Stimulated activated CD4-positive, alpha-beta T cell treated with anti-CD3 and anti-CD28 coated beads, Interleukin-1b, Interleukin-23, amount 100 ng/mL, for 48 hours (primary cell): Measurements from ENCODE around the gene ARMH2.

Experiments used
- DNase-seq: peaks from one replicate; pipeline ENCODE4 v3.0.0-alpha.2; 2020

ARMH2 gene

DNA sequence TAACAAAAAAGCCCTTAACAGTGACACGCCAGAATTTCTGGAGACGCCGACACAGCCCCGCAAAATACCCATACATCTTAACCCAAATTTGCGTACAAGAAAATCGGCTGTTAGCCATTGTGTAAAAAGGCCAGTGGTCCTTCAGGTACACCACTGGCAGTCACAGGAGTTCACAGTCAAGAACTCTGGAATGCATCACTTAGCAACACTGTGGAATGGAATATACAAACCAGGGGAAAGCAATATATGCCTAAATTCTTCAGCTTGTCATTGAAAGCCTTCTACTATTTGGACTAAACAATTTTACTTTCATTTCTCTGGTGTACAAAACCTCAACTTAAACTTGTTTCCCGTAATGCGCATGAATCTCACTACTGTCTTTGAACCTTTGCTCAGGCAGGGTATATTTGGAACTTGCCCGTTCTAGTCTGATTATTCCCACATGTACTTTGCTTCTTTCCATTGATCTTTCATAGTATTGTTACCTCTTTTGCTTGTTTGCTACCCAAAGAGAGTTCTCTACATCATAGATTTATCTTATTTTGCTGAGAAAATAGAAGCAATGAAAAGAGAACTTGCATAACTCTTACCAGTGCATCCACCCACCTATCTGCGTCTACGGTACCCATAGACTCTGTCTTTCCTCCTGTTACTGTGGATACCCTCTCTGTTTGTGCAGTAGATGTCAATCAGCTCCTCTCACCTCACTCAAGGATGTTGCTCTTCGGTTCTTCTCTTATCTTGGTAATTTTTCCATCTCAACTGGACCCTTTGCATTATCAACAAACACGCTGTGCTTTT, at the start of gene ARMH2:
Gene ARMH2 (minus strand): TSS at position 178 of the 801 bp plus-strand sequence. CDS start 60 bp downstream, at position 118.
- DNase-seq, result no peak

- DNase-seq, result no peak
Measured at GRCh38 chr6:24848461-24848860, 49.7 kb upstream of the ARMH2 start.

GRCh38 chr6:24847402-24847801, 48.7 kb upstream of the ARMH2 start:
- DNase-seq, result no peak

DNA sequence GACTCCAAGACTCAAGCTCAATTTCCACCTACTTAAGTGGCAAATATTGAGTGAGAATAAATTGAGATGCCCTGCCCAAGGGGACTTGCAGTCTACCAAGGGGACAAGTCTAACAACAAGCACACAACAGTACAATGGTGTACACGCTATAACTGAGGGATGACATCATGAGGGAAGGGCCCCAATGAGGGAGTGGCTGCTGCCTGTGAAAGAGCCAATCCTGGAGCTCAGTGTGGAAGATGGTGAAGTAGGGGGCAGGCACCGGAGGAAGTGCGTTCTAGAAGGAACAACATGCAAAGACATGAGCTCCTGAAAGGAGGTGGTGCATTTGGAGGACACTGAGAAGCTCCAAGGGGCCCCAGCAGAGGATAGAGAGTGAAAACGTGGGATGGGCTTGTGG, 46.9 kb upstream of the ARMH2 start:
- no peak for DNase-seq

DNA sequence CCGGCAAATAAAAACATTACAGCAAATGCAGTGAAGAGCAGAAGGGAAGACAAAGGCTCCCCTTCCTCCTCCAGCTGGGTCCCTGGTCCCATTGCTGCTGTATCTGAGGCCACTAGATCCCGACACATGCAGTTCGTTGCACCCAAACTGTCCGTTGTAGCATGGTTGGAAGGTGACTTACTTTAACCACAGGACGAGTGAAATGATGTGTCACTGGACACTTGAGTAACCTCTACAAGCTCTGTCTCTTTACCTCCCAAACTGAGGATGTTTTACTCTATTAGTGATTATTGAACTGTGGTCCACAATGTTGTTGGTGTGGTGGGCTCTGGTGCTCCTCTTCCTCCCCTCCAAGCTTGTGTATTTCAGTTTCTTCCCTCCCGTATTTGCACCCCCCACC, 46.2 kb upstream of the ARMH2 start:
- no peak for DNase-seq

GRCh38 chr6:24844061-24844460, 45.3 kb upstream of the ARMH2 start:
- no peak for DNase-seq

DNA sequence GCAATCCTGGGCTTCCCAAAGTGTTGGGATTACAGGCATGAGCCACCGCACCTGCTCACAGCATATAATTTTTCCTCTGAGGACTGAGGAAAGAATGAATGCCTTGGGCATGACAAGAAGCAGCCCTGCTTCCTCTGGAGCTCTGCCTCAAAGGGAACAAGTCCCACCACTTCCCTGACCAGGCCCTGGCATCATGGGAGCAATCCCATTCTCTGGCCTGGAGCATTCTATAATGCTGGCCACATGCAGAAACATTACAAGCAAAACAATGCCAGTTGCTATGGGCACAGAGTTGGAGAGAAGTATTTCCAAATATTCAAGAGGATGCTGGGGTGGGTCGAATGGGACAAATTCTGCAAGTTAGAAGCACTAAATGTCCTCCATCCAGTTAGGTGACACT, 41.5 kb upstream of the ARMH2 start:
- no peak for DNase-seq

GRCh38 chr6:24838994-24839393, 40.3 kb upstream of the ARMH2 start:
- DNase-seq, result no peak

DNA sequence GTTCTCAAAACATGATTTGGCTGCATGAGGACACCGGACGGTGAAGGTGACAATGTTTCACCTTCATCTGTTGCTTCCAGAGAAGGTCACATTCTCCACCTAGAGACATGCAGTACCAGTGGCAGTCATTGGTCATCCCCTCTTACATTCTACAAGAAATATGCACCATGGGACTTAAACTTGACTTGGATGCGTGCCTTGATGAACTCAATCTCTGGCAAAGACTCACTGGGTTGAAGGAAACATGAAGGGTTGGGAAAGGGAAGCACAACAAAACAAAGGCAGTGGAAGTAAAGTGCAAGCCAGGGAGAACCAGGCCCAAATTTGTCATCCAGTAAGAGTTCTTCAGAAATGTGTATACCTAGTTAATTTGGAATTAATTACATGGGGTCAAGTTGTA, 39.4 kb upstream of the ARMH2 start:
- no peak for DNase-seq

DNA sequence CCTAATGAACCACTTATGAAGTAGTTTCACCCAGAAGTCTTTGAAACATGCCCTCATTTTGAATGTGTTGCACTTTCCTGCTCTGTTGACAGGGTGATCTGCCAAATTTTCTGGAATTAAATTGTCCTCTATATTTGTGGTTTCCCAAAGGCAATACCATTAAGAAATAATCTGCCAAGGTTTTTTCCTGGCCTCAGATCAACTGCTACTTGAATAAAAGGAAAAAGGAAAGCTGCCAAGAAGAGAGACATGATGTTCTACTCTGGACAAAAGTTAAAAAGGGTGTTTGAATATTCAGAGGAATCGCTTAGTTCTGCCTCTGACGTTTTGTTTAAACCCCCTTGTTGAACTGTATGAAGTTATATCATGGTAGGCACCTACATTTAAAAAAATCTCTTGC, 37.4 kb upstream of the ARMH2 start:
- no peak for DNase-seq

DNA sequence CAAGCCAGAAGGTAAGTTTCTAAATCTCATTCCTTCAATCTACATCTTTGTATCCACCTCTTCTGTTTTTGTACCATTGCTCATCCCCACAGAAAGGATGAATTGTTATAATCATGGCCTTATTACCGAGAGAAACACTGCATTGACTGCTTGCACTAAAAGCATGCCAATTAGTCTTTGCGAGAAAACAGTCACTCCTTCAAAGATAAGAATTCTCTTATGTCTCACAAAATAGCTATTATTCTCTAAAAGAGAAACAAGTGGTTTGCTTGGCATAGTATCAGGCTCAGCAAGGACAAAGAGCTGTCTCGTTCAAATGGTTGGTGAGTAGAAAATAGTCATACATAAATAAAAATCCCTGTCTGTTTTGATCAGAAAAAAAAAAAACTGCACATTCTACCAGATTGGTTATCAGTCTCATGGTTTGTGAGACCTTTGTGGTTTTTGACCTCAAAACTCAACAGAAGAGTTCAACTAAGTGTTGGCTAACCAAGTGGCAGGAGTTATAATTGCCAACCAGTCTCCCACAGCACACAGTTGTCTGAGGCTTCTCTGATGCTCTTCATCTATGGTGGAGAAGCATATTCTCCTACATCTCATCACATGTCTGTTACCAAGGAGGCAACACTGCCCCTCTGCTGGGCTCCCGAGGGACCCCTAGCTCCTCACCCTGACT, 35.1 kb upstream of the ARMH2 start:
- no peak for DNase-seq

DNA sequence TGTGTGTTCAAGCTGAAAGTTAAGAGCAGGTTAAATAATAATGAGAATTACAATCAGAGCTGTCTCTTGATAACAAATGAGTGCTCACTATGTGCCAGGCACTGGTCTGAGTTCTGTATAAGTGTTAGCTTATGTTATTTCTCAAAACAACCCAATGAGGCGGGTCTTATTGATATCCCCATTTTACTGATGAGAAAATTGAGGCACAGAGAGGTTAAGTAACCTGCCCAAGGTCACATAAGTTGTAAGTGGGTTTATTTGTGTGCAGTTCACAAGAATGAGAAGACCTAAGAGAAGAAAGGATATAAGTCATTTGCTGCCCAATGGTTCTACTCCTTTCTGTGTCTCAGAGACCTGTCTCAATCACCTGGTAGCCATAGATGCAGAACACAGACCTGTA, 34.1 kb upstream of the ARMH2 start:
- no peak for DNase-seq

GRCh38 chr6:24831771-24832716, 33.3 kb upstream of the ARMH2 start:
- DNase-seq, result peak; percentile 42

GRCh38 chr6:24829657-24830056, 30.9 kb upstream of the ARMH2 start:
- no peak for DNase-seq

DNA sequence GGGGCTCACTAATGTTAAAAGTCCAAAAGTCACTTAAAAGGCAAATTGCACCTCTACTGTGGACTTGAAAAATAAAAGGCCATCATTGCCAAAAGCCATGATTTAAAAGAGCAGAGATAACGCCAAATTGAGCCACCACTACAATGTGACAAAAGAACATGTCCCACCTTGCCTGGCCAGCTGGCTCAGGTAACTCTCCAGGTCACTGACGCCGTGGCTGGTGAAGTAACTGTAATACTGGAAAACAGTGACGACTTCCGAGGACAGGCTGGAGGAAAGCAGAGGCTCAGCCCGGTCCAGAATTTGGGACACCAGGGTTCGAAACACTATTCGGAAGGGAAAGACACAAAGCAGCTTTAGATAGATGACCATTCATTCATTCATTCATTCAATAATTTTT, 29.3 kb upstream of the ARMH2 start:
- DNase-seq, result no peak

DNA sequence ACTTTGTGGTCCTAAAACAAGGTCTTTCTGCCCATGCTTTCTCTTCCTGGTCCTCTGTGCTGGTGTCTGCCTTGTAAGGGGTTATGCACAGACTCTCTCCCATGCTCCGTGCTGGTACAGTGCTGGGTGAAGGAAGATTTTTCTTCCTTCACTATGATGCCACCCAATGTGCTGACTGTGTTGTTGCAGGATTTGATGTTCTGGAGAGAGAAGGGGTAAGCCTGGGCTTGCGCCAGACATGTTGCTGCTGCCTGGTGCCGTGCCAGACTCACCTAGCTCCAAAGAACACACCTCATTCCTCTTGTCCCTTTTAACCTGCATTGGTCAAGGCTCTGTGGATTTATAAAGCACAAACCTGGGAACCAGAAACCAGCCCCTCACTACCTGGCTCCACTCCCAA, 28.4 kb upstream of the ARMH2 start:
- no peak for DNase-seq

- no peak for DNase-seq
Measured at GRCh38 chr6:24825130-24825630, 26.5 kb upstream of the ARMH2 start.

DNA sequence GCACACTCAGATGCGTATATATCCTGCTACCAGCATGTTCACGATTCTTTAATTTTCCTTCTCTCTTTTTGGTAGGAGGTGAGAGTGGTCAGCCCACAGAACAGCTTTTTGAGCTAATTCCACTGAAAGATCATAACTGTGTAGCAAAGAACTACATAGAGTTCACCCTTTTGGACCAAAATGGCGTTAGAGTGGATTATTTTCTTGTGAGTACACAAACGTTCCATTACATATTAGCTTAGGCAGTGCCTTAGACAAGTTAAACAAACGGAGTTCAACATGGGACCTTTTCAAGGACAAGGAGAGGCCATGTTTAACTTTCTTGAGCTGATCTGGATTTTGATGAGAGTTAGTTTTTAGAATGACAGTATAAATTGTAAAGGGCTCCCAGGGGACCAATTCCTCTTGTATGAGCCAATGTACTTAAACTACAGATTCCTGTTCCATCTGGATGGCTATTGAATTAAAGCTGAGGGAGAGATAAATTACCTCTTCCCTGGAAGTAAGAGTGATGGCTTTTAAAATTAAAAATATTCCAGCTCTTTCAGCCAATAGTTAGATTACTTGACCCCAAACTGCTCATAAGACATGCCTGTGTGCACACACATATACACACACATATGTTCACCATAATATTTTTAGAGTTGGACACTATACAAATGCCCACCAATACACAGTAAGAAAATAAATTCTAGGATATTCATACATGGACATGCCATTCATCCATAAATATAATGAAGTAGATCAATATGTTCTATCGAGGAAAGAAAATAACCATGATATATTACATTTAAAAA, 25.6 kb upstream of the ARMH2 start:
- DNase-seq, result no peak

- DNase-seq, result no peak
Measured at GRCh38 chr6:24823185-24823584, 24.5 kb upstream of the ARMH2 start.

DNA sequence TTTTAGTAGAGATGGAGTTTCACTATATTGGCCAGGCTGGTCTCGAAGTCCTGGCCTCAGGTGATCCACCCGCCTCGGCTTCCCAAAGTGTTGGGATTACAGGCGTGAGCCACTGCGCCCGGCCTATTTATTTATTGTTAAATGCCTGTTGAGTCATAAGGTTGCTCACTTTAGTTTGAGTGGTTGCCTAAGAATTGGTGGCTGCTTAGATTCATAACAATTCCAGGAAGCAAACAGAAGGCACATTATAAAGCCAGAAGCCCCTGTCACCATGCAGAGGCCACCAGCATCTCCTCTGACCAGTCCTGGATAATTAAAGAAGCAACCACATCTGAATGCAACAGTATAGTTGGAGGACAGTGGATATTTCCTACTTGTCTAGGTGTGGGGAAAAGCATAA, 24.0 kb upstream of the ARMH2 start:
- DNase-seq, result no peak

- no peak for DNase-seq
Measured at GRCh38 chr6:24821860-24822444, 23.2 kb upstream of the ARMH2 start.

- DNase-seq, result no peak
Measured at GRCh38 chr6:24818346-24818745, 19.6 kb upstream of the ARMH2 start.
